Right lobe of liver (tissue), 4 donors: Measurements from ENCODE around the gene DACH1.

Experiments
- POLR2A ChIP-seq: fragments of 450-650 bp; IDR thresholded peaks from one replicate; pipeline ENCODE4 v1.6.1; 2017; ENCODE audit warnings: antibody characterized with exemption, mild to moderate bottlenecking
- TF ChIP-seq, protein P1 (sequence below), 4 donors: fragments of 200-600 bp in 3 of 4; fragments of 450-650 bp in 1 of 4; IDR thresholded peaks; one replicate each; pipeline versions ENCODE4 v1.5.1 to v1.8.0; 2016 to 2022; ENCODE audit warnings: antibody characterized with exemption in 4 of 4, mild to moderate bottlenecking in 2 of 4
- donor health status: DM: no; HTN: no; CAD: no.
- donor health status: DM: no; HTN: no; CAD: no.
- donor health status: DM: no; HTN: yes; CAD: no.

DNA sequence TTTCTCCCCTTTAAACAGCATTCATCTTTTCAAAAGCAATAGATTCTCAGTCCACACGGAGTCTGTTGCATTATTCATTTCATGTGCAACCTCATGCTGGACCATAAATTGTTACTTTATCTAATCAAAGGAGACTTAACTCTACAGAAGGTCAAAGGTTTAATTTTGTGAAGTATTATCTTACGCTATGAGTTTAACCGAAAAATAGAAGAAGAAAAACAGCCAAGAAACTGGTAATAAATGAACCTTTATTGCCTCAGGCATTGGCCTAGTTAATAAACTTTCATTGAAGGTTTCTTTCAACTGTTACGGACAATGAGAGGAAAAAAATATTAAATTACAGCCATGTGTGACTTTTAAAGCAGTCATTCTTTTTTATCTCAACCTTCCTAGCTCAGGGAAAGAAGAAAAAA, 223.6 kb downstream of the DACH1 start:
- TF ChIP-seq, protein P1, sequence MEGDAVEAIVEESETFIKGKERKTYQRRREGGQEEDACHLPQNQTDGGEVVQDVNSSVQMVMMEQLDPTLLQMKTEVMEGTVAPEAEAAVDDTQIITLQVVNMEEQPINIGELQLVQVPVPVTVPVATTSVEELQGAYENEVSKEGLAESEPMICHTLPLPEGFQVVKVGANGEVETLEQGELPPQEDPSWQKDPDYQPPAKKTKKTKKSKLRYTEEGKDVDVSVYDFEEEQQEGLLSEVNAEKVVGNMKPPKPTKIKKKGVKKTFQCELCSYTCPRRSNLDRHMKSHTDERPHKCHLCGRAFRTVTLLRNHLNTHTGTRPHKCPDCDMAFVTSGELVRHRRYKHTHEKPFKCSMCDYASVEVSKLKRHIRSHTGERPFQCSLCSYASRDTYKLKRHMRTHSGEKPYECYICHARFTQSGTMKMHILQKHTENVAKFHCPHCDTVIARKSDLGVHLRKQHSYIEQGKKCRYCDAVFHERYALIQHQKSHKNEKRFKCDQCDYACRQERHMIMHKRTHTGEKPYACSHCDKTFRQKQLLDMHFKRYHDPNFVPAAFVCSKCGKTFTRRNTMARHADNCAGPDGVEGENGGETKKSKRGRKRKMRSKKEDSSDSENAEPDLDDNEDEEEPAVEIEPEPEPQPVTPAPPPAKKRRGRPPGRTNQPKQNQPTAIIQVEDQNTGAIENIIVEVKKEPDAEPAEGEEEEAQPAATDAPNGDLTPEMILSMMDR (IDR thresholded peaks at IDR 0.05) = no peak
- no peak for TF ChIP-seq POLR2A
